Activated CD8-positive, alpha-beta memory T cell treated with anti-CD3 and anti-CD28 coated beads, Interleukin-2, amount 50 U/mL, for 1 hour (primary cell): ENCODE measurements around the gene UVSSA.
"Not testable (repeated sequence)": the region's sequence is repeated elsewhere in the genome, so short reads cannot be mapped to it uniquely, and the experiment has no call there.

Experiments used
- DNase-seq: peaks from one replicate; pipeline ENCODE4 v3.0.0-alpha.2; 2020; ENCODE audit errors: extremely low read depth

The UVSSA gene

DNA sequence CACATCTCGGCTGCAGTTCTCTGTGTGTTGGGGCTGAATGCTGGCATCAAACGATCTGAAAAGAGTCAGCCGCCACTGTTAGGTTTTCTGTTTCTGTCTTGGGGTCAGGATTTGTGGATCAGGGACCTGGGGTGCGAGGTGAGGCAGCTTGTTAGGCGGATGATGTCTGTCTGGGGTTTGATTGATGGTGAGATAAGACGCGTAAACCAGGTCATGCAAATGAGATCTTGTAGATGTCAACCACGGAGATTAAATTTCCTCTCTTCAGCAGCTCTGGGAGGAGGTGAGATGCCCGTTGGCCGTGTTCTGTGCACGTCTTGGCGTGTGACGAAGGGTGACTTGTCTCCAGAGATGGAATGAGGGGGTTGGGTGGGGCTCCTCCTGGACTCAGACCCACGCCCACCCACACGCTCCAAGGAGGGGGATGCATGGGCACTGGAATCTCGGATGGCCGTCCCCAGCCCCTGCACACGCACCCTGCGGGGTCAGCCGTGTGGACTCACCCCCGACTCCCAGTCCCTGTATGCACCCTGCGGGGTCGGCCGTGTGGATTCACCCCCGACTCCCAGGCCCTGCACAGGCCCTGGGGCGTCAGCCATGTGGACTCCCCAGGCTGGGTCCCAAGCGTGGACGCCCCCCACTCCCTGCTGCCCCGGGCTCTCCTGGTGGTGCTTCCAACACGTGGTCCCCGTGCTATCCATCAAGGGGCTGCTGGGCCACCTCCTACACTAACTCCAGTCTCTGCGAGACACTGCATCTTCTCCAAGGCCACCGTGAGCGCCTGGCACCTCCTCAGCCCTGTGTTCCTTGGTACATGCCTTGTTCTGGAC is 16.0 kb upstream of the UVSSA start:
- DNase-seq: peak; percentile 69

DNA sequence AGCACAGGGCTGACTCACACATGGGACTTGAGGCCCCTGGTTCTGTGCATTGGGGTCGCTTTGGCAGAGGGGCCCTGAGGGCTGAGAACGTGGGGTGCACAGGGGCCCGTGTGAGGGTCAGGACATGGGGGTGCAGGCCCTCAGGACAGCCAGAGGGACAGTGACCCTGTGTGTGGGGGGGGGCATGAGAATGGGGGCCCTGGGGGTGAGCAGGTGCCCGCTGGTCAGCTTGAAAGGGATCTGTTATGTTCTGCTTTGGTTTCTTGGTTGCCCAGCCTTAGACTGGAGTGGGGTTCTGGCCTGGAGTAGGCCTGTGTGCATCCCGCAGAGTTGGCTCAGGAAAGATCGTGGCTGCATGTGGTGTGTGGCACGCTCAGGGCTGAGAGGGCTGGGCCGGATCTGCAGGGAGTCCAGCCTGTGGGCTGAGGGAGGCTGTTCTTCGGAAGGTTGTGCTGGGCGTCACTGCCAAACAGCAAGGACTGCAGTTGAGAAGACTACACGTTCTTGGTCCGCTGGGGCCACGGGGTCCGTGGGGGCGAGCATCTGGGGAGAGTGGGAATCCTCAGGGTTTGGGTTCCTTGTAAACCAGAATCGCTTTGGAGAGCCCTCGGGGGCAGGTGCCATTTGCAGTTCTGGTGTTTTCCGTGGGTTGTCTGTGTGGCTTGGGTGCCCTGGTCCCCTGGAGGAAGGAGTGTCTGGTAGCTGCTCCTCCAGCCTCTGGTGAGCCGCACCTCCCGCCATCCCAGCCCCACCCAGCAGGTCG is 15.2 kb upstream of the UVSSA start:
- DNase-seq: no peak

DNA sequence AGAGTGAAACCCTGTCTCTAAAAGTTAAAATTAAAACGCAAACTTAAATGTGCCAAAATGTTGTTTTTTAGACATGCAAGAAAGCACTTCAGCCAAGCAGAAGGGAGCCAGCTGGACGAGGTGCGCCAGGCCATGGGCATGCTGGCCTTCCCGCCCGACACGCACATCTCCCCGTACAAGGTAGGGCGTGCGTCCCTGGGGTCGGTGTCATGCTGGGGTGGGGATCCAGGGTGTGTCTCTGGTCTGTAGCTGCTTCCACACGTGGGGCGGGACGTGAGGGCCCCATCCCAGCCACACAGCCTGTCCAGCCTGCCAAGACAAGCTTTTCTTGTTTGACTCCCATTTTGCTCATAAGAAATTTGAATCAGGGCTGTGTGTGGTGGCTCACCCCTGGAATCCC is 14.3 kb upstream of the UVSSA start:
- DNase-seq: no peak

DNA sequence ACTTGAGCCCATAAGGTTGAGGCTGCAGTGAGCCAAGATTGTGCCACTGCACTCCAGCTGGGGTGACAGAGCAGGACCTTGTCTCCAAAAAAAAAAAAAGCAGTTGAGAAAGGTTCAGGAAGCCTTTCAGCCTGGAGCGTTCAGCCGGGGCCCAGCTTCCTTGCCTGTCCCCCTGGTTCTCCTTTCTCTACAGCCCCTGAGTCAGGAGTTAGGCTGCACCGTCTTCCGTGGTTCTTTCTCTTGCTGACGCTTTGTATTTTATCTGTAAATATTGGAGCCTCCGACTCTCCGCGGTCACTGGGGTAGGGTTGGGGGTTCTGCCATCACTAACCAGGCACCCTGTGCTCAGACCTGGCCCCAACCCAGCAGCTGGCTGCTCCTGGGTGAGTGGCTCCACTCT is 13.8 kb upstream of the UVSSA start:
- no peak for DNase-seq

DNA sequence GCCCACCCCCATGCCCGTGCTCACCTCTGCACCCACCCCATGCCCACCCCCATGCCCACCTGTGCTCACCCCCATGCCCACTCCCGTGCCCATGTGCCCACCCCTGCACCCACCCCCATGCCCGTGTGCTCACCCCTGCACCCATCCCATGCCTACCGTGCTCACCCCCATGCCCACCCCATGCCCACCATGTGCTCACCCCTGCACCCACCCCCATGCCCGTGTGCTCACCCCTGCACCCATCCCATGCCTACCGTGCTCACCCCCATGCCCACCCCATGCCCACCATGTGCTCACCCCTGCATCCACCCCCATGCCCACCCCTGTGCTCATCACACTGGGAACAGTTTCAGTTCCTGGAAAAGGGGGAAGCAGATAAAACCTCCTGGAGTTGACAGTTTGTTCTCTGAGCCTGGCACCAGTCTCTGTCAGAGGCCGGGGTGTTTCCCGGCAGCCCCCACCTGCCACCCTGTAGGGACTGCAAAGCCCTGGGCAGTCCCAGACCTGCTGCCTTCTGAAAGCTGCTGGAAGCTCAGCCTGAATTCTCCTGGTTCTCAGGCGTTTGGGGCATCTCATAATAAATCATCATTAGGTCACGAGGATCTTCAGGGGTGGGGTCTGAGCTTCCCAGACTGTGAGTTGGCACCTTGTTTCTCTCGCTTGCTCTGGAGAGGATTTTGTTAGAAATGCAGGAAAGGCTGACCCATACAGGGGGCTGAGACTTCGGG is 13.0 kb upstream of the UVSSA start:
- DNase-seq: not testable (repeated sequence)

DNA sequence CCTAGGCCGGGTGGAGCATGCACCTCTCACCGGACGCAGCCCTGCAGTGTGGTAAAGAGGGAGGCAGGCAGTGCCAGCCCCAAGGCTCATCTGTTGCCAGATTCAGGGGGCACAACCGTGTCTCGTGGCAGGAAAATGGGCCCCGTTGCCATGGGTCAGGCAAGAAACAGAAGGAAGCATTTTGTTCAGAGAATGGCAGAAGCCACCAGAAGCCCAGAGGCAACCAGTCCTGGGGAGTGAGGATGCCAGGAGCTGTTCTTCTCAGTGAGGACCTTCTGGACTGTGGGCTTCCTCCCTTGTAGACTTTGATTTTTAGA is 12.5 kb upstream of the UVSSA start:
- DNase-seq: no peak

DNA sequence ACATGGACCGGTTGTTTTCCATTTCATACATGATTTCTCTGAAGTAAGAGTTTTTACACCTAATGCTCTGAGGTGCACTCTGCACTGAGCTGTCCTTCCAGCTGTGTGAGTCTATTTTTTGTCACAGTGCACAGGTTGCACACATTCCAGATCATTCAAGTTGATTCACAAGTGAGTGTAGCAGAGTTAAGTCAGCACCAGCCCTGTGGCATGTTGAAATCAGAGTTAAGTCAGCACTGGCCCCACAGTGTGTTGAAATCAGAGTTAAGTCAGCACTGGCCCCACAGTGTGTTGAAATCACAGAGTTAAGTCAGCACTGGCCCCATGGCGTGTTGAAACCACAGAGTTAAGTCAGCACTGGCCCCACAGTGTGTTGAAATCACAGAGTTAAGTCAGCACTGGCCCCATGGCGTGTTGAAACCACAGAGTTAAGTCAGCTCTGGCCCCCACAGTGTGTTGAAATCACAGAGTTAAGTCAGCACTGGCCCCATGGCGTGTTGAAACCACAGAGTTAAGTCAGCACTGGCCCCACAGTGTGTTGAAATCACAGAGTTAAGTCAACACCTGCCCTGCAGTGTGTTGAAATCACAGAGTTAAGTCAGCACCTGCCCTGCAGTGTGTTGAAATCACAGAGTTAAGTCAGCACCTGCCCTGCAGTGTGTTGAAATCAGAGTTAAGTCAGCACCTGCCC is 11.7 kb upstream of the UVSSA start:
- not testable (repeated sequence) for DNase-seq

DNA sequence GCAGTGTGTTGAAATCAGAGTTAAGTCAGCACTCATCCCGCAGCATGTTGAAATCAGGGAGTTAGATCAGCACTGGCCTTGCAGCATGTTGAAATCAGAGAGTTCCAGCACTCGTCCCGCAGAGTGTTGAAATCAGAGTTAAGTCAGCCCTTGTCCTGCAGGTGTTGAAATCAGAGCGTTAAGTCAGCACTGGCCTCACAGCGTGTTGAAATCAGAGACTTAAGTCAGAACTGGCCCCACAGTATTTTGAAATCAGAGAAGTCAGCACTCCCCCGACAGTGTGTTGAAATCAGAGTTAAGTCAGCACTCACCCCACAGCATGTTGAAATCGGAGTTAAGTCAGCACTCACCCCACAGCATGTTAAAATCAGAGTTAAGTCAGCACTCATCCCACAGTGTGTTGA is 10.9 kb upstream of the UVSSA start:
- DNase-seq: no peak

DNA sequence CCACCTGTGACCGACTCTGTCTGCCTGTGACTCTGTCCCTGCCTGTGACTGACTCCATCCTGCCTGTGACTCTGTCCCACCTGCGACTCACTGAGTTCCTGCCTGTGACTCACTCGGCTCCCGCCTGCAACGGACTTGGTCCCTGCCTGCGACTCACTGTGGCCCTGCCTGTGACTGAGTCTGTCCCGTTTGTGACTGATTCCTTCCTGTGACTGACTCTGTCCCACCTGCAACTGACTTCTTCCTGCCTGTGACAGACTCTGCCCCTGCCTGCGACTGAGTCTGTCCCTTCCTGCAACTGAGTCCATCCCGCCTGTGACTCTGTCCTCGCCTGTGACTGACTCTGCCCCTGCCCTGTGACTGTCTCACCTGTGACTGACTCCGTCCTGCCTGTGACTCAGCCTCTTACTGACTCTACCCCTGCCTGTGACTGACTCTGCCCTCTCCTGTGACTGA is 9.6 kb upstream of the UVSSA start:
- no peak for DNase-seq

DNA sequence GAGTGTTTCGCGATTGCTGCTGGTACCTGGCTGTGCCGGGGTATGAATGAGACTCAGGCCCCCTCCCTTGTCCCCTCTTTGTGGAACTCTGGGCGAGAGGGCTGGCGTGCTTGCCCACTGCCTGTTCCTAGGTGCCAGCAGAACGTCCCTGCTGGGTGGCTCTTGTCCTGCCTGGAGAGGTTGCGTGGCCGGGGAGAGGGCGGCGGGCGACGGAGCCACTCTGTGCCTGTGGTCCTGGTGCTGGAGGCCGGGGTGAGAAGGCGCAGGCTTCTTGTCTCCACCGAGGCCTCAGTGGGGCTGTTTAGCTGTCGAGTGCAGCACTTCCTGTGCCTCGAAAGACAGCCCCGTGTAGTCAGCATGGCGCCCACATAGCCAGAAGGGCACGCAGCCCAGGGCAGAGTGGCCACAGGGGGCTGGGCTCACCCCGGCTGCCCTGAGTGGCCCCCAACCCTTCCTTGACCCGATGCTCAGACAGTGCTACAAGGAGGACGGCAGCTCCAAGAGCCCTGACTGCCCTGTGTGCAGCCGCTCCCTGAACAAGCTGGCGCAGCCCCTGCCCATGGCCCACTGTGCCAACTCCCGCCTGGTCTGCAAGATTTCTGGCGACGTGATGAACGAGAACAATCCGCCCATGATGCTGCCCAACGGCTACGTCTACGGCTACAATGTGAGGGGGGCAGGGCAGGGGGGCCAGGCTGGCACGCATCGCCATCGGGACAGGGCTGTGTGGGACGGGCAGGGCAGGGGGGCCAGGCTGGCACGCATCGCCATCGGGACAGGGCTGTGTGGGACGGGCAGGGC is 8.9 kb upstream of the UVSSA start:
- no peak for DNase-seq

DNA sequence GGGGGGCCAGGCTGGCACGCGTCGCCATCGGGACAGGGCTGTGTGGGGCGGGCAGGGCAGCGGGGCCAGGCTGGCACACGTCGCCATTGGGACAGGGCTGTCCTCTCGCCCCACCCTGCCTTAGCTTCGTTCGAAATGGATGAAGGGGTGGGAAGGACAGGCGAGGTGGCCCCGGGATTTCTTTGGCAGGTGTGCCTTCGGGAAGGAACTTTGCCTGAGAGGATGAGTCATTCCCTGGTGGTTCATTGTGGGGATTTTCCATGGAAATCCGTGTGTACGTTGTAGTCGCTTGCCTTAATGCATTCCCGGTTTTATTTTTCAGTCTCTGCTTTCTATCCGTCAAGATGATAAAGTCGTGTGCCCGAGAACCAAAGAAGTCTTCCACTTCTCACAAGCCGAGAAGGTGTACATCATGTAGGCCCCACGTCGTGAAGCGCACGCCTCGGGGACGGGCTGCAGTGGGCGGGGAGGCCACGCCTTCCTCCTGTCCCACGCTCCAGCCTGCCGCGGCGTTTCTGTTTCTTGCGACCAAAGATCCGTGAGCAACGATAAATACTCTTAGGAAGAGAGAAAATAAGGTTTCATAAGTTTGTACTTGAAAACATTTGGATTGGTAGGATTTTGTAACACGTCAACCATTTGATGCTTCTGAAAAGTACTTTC is 8.1 kb upstream of the UVSSA start:
- DNase-seq: no peak

DNA sequence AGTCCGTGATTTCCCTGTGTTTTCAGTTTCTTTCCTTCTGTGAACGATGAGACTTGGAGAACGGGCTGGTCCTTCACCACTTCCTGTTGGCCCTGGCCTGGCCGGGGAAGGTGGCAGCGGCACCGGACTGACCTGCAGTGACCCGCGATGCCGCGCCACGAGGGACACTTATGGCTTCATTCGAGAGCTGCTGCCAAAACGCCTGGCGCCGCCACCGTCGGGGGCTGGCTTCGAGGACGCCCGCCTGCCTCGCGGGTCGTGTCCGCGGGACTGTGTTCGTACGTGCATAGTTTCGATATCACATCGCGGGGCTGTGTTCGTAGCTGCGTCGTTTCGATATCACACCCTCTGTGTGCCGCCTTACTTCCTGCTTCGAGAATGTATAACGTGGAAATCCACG is 7.5 kb upstream of the UVSSA start:
- DNase-seq: no peak

DNA sequence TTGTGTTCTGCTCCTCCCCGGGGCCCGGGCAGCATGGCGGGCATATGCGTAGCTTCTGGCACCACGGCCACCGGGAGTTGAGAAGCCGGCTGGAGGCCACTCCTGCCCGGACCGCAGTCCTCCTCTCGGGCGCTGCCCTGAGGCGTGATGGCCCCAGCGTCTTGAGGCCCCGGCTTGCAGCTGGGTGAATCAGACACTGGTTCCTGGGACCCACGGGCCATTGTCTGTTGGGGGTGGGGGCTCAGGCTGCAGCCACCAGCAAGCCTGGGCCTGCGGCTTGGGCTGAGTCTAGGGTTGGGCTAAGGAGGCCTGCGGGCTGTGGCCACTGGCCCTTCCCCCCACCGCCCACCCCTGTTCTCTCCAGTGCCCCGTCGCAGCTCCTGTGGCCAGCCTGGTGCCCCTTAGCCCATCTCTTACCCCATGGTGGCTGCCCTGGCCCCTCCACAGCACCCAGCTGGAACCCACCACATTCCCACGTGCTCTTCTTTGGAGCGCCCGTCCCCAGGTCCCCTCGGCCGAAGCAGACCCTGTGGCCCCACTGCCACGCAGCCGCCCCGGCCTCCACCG is 6.7 kb upstream of the UVSSA start:
- no peak for DNase-seq

DNA sequence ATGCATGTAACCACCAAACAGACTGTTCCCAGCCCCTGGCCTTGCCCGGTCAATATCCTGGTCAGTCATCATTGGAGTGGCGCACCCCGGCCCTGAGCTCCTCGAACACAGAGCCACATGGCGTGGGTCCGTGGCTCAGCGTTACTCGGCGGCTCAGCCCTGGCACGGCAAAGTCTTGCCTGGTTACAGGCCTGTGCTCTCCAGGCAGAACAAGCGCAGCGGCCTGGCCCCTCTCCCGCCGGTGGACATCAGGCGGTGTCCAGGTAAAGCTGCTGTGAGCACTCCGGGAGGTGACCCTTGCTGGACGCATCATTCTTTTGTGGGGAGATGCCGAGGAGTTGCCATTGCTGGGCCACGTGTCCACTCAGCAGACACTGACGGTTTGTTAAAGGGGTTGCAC is 6.1 kb upstream of the UVSSA start:
- DNase-seq: no peak

DNA sequence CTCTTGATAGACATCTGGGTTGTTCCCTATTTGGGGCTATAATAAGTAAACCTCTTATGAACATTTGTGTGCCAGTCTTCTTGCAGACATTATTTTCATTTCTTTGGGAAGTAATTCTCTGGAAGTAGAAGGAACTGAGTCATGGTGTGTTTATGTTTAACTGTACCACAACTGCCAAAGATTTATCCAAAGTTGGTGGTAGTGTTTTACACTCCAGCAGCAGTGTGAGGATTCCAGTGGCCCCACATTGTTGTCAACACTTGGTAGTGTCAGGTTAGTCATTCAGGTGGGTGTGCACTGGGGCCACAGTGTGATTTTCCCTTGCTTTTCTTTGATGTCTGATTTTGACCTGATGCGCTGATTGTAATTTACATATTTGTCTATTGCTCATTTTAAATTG is 5.0 kb upstream of the UVSSA start:
- DNase-seq: no peak

DNA sequence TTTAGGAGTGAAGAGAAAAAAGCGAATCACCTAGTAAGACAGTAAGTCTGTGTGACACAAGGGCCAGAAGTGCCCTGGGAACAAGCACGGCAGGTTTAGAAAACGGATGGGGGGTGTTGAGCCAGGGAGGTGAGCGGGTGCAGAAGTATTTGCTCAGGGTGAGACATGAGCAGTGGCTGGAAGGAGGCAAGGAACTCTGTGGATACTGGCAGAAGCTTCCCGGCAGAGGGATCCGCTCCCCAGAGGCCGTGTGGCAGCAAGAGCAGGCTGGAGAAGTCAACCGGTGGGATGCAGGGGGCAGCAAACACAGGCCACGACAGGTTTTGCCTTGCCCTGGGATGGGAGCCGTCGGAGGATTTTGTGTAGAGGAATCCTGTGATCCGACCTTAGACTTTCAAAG is 2.3 kb upstream of the UVSSA start:
- no peak for DNase-seq

DNA sequence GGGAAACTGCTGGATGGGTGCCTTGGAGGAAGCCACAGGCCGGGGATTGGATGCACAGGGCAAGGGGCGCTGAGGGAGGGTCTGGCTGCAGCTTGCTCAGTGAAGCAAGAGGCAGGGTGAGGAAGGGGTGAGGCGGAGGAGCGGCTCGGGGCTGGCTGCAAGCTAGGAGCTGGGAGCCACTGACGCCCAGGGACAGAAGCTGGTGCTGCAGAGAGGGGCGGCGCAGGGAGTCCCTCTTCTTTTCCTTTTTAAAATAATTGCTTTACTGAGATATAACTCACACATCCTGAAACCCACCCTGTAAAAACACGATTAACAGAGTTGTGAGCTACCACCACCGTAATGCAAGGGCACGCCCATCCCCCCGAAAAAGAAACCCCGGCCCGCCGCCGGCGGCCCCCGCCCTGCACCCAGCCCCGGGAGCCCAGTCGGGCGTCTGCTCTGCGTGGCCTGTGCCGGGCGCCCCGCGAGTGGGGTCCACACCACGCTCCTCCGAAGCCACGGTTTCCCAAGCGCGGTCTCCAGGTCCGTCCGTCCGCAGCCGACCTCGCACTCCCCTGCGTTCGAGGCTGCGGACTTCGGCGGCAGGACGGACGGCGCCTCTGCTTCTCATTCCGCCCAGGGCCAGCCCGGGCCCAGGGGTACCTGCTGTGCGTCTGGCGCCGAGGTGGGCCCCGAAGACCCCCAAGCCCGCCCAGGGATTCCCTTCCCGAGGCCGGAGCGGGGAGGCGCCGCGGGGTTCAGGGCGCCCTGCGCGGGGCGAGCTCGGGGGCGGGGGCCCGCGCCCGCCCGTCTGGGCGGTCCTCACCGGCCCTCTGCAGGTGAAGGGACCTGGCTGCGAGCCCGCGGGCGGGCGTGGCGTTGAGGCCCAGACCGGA is 866 bp upstream of the UVSSA start:
- DNase-seq: no peak

DNA sequence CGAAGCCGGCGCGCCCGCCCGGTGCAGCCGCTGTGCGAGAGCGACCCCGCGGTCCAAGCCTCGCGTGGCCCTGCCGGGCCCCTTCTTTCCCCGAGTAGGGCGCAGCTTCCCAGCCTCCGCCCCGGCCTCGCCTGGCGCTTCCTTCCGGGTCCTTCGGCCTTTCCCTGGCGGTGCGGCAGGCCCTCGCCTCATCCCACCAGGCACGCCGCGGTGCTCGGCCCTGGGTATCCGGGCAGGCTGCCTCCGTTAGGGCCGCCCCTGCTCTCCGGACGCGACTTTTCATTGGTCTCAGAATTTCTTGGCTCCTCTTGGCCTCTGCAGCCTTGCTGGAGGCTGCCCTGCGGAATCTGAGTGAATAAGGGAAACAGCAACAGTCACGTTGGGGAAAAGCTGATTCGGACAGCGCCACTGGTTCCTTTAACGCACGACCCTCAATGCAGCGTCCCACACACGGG is 429 bp downstream of the UVSSA start:
- no peak for DNase-seq

DNA sequence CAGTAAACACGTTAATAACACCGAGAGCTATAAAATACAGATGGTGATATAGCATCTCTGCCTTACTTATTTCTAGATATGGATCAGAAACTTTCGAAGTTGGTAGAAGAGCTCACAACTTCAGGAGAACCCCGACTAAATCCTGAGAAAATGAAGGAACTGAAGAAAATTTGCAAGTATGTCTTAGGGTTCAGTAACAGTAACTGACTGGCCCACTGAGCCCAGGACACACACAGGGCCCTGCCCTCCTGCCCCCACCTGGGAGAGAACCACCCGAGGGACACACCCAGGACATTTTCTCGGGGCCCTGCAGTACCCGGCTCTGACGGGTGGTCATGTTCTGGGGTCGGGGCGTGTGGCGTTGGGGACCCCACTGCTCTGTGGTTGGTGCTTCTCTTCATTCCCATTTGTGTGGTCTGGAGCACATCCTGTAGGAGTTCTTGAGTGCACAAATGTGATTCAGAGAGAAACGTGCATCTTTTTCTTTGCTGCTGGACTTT is 1.1 kb downstream of the UVSSA start:
- no peak for DNase-seq
